GM21786 (cell line): ENCODE results near the gene TMEM204.

ENCODE experiments used
- ATAC-seq: cut with Tn5 transposase; IDR thresholded peaks from one replicate; pipeline ENCODE4 v1.9.1; 2021; ENCODE audit not compliant: unreplicated experiment

TMEM204 gene

GRCh38 chr16:1536601-1537000 is 3.1 kb downstream of the TMEM204 start:
- ATAC-seq: no peak

DNA sequence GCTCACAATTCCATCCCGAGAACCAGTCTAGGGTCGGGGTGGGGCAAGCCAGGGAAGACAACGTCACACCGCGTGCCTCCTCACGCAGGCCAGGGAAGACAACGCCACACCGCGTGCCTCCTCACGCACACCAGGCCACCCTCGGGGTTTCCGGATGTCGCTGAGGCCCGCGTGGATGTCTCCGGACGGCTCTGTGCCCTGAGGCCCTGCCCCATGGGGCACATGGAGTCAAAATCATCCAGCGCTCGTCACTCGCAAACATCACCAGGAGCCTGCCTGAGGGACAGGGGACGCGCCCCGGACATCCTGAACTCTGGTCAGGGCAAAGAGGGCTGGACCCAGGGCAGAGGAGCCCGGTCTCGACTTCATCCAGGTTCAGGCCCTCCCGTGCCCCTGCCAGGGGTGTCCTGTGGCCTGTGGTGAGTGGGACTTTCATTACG is 3.7 kb downstream of the TMEM204 start:
- ATAC-seq: no peak

DNA sequence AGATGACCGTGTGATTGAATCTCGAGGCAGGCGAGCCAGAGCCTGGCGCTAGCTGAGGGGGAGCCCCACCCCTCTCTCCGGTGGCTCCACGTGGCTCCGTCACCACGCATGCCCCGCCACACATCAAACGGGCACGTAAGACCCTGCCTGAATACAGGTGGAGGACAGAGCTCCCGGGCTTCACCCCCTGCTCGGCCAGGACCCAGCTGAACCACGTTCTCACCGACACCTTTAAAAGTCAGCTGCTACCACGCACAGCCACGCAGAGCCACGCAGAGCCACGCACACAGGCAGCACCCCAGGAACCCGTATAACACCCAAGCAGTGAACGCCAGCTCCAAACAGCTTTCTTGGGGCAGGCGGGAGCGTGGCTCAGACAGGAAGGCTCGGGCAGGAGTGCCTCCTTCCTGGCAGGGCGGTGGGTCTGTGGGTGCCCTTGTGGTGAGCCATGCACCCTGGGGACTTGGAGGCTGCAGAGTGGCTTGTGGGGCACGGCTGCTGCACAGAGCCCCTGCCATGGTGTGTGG is 4.4 kb downstream of the TMEM204 start:
- ATAC-seq: no peak

- ATAC-seq: no peak
Observed at GRCh38 chr16:1538804-1539520, 5.5 kb downstream of the TMEM204 start.

- no peak for ATAC-seq
Observed at GRCh38 chr16:1539720-1540555, 6.5 kb downstream of the TMEM204 start.

- ATAC-seq: no peak
Observed at GRCh38 chr16:1540556-1540855, 7.0 kb downstream of the TMEM204 start.

GRCh38 chr16:1541293-1542165 is 8.1 kb downstream of the TMEM204 start:
- no peak for ATAC-seq

- ATAC-seq: no peak
Observed at GRCh38 chr16:1542166-1542500, 8.7 kb downstream of the TMEM204 start.

- no peak for ATAC-seq
Observed at GRCh38 chr16:1542533-1542932, 9.1 kb downstream of the TMEM204 start.

GRCh38 chr16:1543085-1543896 is 9.8 kb downstream of the TMEM204 start:
- no peak for ATAC-seq

DNA sequence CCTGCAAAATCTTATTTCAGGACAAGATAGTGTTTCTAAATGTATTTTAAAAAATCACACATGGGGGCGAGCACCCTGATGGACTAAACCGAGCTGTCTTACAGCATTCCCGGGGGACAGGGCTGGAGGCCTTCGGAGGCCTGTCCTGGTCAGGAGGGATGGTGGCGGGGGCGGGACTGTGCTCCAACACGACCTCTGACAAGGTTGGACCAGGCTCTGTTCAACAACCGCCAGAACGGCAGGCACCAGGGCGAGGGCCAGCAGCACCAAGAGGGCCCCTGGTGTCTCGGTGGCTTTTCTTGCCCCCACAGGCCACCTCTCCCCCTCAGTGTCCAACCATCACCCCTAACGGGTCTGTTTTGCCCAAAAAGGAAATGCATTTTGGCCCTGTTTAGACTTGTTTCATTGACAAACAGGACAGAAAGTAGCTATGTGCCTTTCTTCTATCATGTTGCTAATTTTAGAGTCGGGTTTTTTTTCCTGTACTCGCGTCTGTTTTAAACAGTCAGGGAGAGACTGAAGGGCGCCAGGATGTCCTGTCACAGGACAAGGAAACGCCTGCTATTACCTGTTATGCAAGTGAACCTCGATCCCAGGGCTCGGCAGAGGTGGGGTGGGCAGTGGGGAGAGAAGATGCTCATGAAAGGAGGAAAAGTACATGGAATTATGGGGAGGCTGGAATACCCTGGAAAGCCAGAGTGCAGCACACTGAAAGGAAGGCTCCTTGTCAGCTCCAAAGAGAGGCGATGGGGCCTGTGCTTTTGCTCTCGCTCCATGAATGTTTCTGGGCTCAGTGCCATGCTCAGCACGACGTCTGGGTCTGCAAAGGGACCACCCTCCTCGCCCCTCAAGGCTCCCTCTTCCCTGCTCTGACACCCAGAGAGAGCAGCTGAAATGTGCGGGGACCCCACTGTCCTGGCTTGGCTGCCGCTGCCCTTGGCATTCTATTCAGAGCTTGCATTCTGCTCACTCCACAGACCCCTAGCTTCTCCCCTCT is 11.9 kb downstream of the TMEM204 start:
- no peak for ATAC-seq

- ATAC-seq: no peak
Observed at GRCh38 chr16:1546430-1546829, 13.0 kb downstream of the TMEM204 start.

DNA sequence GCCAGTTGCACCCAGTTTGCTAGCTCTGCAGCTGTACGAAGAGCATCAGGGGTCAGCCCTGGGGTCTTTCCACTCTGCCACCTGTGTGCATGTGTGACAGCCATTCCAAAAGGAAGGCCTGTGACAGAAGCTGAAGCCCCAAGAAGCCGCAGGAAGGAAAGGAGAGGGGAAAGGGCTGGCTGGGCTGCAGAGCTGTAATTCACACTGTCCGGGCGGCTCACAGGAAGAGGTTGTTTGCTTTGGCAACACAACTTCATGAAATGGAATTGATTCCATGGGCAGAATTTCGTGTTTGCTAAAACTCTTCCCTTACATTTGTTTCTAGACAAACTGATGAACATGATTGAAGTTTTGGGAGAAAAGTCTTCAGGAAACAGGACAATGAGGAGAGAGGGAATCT is 14.8 kb downstream of the TMEM204 start:
- no peak for ATAC-seq

DNA sequence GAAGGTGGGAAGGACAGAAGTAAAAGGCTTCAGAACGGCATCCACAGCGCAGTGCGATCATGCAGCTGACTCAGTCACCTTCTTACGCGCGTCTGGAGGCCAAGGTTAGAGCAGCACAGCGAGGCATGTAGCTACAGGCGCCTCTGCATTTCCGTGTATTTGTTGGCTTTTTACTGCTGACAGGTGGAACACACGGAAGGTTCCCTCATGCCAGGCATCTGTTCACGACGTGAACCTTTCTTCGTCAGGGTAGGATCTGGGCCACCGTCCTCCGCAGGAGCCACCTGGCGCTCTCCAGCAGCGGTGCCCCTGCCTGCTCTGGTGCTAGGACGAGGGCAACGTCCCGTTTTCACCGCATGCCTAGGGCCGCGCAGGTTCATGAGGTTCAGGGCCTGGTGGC is 15.3 kb downstream of the TMEM204 start:
- ATAC-seq: no peak

DNA sequence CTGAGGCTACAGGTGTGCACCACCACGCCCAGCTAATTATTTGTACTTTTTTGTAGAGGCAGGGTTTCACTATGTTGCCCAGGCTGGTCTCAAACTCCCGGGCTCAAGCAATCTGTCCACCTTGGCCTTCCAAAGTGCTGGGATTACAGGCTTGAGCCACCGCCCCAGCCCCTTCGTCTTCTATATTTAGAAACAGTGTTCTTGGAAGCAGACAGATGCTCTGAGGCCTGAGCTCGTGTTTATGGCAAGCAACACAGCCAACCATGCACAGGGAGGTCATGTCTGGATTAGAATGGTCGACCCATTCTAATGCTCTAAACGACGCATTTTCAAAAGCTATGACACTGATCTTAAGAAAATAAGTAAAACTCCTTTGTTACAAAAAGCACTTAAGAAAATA is 16.6 kb downstream of the TMEM204 start:
- no peak for ATAC-seq

DNA sequence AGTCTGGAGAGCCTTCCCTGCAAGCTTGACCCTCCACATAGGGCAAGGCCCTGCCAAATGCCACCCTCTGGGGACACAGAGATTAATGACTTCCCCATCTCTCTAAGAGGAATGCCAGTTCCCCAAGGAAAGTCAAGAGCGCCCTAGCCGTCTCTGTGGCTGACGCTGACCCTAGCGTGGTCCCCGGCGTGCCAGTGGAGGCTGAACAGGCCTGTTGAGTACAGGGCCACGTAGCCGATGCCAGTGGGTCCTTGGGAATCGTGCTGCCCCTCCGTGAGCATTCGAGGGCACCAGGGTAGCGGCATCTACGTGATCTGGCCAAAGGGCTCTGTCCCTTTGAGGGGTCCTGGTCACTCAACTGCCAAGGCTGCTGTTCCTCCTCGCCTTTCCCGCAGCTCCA is 17.2 kb downstream of the TMEM204 start:
- no peak for ATAC-seq

DNA sequence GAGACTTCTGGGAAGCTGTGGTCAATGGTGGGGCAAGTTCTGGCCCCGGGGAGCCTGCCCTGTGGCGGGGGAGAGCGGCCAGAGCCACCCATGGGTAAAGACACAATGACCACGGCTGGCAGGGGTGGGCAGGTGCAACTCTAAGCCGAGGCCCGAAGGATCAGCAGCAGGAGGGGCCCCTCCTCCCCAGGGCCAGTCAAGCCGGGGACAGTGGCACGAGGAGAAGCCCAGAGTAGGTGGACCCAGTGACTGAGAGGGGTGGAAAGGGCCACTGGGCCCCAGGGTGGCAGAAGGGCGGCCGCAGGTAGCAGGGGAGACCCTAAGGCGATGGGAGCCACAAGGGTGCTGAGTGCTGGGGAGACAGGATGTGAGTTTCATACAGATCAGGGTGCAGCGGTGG is 17.7 kb downstream of the TMEM204 start:
- no peak for ATAC-seq

GRCh38 chr16:1552129-1552528 is 18.7 kb downstream of the TMEM204 start:
- no peak for ATAC-seq
